ENCODE measurements around the gene SEC22B. TPM values are rescaled to one million over a fixed set of nuclear protein-coding genes. Genes with fewer than 3 reads are reported as not detected.
"Not testable (repeated sequence)": the region's sequence is repeated elsewhere in the genome, so short reads cannot be mapped to it uniquely, and the experiment has no call there.

The SEC22B gene
- total RNA-seq, 1 experiment from 2014 or later = 25.1 TPM

GRCh38 chr1:120133228-120133927, 42.9 kb downstream of the SEC22B start:
- Histone ChIP-seq H3K4me2 (no peak overlapping the region), H3K36me3 (ENCODE audit: low read depth) (no peaks in the 10 kb centered on the region), H3F3A (ENCODE audit: insufficient read depth, low read depth) (no peaks in the 10 kb centered on the region), H3K79me2 (ENCODE audit: low read depth) (no peaks in the 10 kb centered on the region), H2AFZ (no peak overlapping the region), H3K4me3 (no peak overlapping the region), H3K27me3 (ENCODE audit: insufficient read depth, low read depth) (no peaks in the 10 kb centered on the region), H3K27ac (no peak overlapping the region), H4K20me1 (ENCODE audit: insufficient read depth) (no peaks in the 10 kb centered on the region), H3K4me1 (replicated peaks; ENCODE audit: insufficient read depth) (peaks cover 7% of the 10 kb centered on the region; the same call in 1 of the 2 replicates), H3K9me3 (ENCODE audit: insufficient read depth, low read depth) (no peaks in the 10 kb centered on the region), H3K9me2 (ENCODE audit: insufficient read depth) (no peaks in the 10 kb centered on the region)
- ChIA-PET CTCF (no interaction called here), POLR2A (ENCODE audit: unreplicated experiment) (no interaction called here)
- intact Hi-C loops (cut with micrococcal nuclease; ENCODE audit: unreplicated experiment) = no loop called here
- TF ChIP-seq EZH2 (IDR thresholded peaks at IDR 0.05; ENCODE audit: low read depth) (no peak), CTCF (conservative IDR thresholded peaks at IDR 0.05) (no peak)
- peak in 1 of 2 experiments; percentile 30 for DNase-seq
- BruUV-seq (replicated peaks) = no TSS peak

- H2AFZ ChIP-seq; H3K4me3 ChIP-seq; H3F3A ChIP-seq (ENCODE audit: insufficient read depth, low read depth); H3K36me3 ChIP-seq (ENCODE audit: low read depth); H3K9me2 ChIP-seq (ENCODE audit: insufficient read depth); H3K9me3 ChIP-seq (ENCODE audit: insufficient read depth, low read depth); H3K27me3 ChIP-seq (ENCODE audit: insufficient read depth, low read depth); intact Hi-C loops (cut with micrococcal nuclease; ENCODE audit: unreplicated experiment); POLR2A ChIA-PET (ENCODE audit: unreplicated experiment); CTCF ChIA-PET; H3K79me2 ChIP-seq (ENCODE audit: low read depth); DNase-seq; H4K20me1 ChIP-seq (ENCODE audit: insufficient read depth); H3K27ac ChIP-seq; BruUV-seq (replicated peaks); H3K4me1 ChIP-seq (replicated peaks; ENCODE audit: insufficient read depth): not testable (repeated sequence)
- 0 out of 2 replicates have a peak overlapping the region, but pooled peaks have one; percentile 8 for H3K4me2 ChIP-seq
These were observed 43.9 kb downstream of the SEC22B start for GRCh38 chr1:120132406-120132763.

- CTCF ChIA-PET = not testable (repeated sequence)
These were observed 44.5 kb downstream of the SEC22B start for GRCh38 chr1:120131611-120132405.

GRCh38 chr1:120127921-120128320, 48.4 kb downstream of the SEC22B start:
- H3K27ac ChIP-seq; intact Hi-C loops (cut with micrococcal nuclease; ENCODE audit: unreplicated experiment); H3K79me2 ChIP-seq (ENCODE audit: low read depth); DNase-seq; BruUV-seq (replicated peaks); CTCF ChIA-PET; H3K9me3 ChIP-seq (ENCODE audit: insufficient read depth, low read depth); H3K36me3 ChIP-seq (ENCODE audit: low read depth); H3F3A ChIP-seq (ENCODE audit: insufficient read depth, low read depth); POLR2A ChIA-PET (ENCODE audit: unreplicated experiment); H3K9me2 ChIP-seq (ENCODE audit: insufficient read depth); H3K4me2 ChIP-seq; H3K27me3 ChIP-seq (ENCODE audit: insufficient read depth, low read depth); H2AFZ ChIP-seq; H4K20me1 ChIP-seq (ENCODE audit: insufficient read depth); H3K4me3 ChIP-seq: not testable (repeated sequence)
- H3K4me1 ChIP-seq (replicated peaks; ENCODE audit: insufficient read depth) = peaks cover 23% of the 10 kb centered on the region

More at GRCh38 chr1:120131611-120132405, 44.5 kb downstream of the SEC22B start:
- H3F3A ChIP-seq (ENCODE audit: insufficient read depth, low read depth); H3K36me3 ChIP-seq (ENCODE audit: low read depth); H3K4me1 ChIP-seq (replicated peaks; ENCODE audit: insufficient read depth); H3K9me3 ChIP-seq (ENCODE audit: insufficient read depth, low read depth); H2AFZ ChIP-seq; H3K9me2 ChIP-seq (ENCODE audit: insufficient read depth); BruUV-seq (replicated peaks); POLR2A ChIA-PET (ENCODE audit: unreplicated experiment); H4K20me1 ChIP-seq (ENCODE audit: insufficient read depth); H3K4me3 ChIP-seq; intact Hi-C loops (cut with micrococcal nuclease; ENCODE audit: unreplicated experiment); H3K27ac ChIP-seq; H3K79me2 ChIP-seq (ENCODE audit: low read depth); H3K27me3 ChIP-seq (ENCODE audit: insufficient read depth, low read depth): not testable (repeated sequence)
- H3K4me2 ChIP-seq = 0 out of 2 replicates have a peak overlapping the region, but pooled peaks have one; percentile 8
- peak; percentile 32 to 47 for DNase-seq

GRCh38 chr1:120126216-120126615, 50.1 kb downstream of the SEC22B start:
- POLR2A ChIA-PET (ENCODE audit: unreplicated experiment); H4K20me1 ChIP-seq (ENCODE audit: insufficient read depth); H3K36me3 ChIP-seq (ENCODE audit: low read depth); BruUV-seq (replicated peaks); H3K79me2 ChIP-seq (ENCODE audit: low read depth); H3K9me3 ChIP-seq (ENCODE audit: insufficient read depth, low read depth); H3K27ac ChIP-seq; DNase-seq; intact Hi-C loops (cut with micrococcal nuclease; ENCODE audit: unreplicated experiment); CTCF ChIA-PET; H3K27me3 ChIP-seq (ENCODE audit: insufficient read depth, low read depth); H3K9me2 ChIP-seq (ENCODE audit: insufficient read depth); H2AFZ ChIP-seq; H3K4me3 ChIP-seq; H3K4me2 ChIP-seq; H3F3A ChIP-seq (ENCODE audit: insufficient read depth, low read depth): not testable (repeated sequence)
- H3K4me1 ChIP-seq (replicated peaks; ENCODE audit: insufficient read depth) = peaks cover 16% of the 10 kb centered on the region

- H3K36me3 ChIP-seq (ENCODE audit: low read depth); H3F3A ChIP-seq (ENCODE audit: insufficient read depth, low read depth); H4K20me1 ChIP-seq (ENCODE audit: insufficient read depth); H3K27me3 ChIP-seq (ENCODE audit: insufficient read depth, low read depth); BruUV-seq (replicated peaks); H3K27ac ChIP-seq; H2AFZ ChIP-seq; H3K9me3 ChIP-seq (ENCODE audit: insufficient read depth, low read depth); H3K9me2 ChIP-seq (ENCODE audit: insufficient read depth); DNase-seq; H3K79me2 ChIP-seq (ENCODE audit: low read depth); intact Hi-C loops (cut with micrococcal nuclease; ENCODE audit: unreplicated experiment); POLR2A ChIA-PET (ENCODE audit: unreplicated experiment); H3K4me2 ChIP-seq; CTCF ChIA-PET; H3K4me3 ChIP-seq: not testable (repeated sequence)
- H3K4me1 ChIP-seq (replicated peaks; ENCODE audit: insufficient read depth) = peaks cover 16% of the 10 kb centered on the region
These were observed 51.7 kb downstream of the SEC22B start for GRCh38 chr1:120124628-120125027.
